ENCODE data around the gene RPL36A.

DNA sequence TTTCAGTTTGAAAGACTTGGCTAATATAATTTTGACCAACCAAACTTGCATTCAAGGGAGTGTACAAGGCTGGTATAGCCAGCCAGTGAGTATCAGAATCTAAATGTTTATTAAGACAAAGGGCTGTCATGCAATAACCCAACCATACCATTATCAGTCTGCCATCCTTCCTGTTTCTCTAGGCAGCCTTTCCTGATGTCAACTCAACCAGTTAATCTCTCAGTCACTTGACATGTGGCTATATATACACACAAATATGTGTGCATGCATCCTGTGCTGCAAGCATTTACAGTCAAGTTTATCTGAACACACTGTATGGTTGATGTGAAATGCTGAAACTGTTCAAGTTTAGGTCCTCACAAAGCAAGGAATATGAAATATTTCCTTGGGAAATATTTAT is 22.0 kb upstream of the RPL36A start:
- TF ChIP-seq CTCF (IDR thresholded peaks at IDR 0.05; ENCODE audit: insufficient read depth, low read length, poor library complexity, severe bottlenecking) (no peak), EZH2phosphoT487 (conservative IDR thresholded peaks at IDR 0.05; ENCODE audit: low read length) (no peak)
